GM12874 (cell line): ENCODE data around the gene GLCCI1.

Experiments
- CTCF ChIP-seq: IDR thresholded peaks from 2 replicates; pipeline ENCODE4 v1.5.1; 2011; ENCODE audit warnings: low read depth, mild to moderate bottlenecking, control low read depth, low read length, moderate library complexity; ENCODE audit not compliant: insufficient read depth

The GLCCI1 gene

GRCh38 chr7:8086239-8086638 lies 117.6 kb downstream of the GLCCI1 start:
- TF ChIP-seq CTCF = no peak

GRCh38 chr7:8089036-8089780 lies 120.6 kb downstream of the GLCCI1 start:
- no peak for TF ChIP-seq CTCF

DNA sequence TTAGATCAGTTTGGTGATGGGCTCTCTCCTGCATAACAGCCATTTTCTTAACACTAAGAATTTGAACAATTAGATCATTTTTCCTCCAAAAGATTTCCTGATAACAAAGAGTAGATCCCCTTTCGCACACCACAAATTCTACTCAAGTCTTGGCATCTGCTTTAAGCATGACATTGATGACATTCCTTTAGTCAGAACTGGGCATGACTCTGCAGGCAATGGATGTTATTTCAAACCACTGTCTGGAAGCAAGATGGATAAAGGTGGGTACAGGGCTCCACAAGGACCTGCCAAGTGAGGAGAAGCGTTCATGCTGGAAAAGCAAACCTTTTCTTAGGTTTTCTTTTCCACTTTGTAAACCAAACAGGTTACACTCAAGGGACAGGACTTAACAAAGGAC lies 123.5 kb downstream of the GLCCI1 start:
- TF ChIP-seq CTCF = no peak

- TF ChIP-seq CTCF = no peak
These were observed 125.9 kb downstream of the GLCCI1 start for GRCh38 chr7:8094164-8095140.

GRCh38 chr7:8103282-8103681 lies 134.7 kb downstream of the GLCCI1 start:
- no peak for TF ChIP-seq CTCF

GRCh38 chr7:8105449-8106095 lies 137.0 kb downstream of the GLCCI1 start:
- no peak for TF ChIP-seq CTCF
